ENCODE measurements around the gene RPGRIP1L. TPM values are rescaled to one million over a fixed set of nuclear protein-coding genes. Genes with fewer than 3 reads are reported as not detected.

RPGRIP1L gene
- total and polyA plus RNA-seq, 9 of the 15 experiments (the other 6 are each of a cell fraction or from before 2014, with no cell fraction given): 3.2 to 7.7 (median 5.8) TPM

GRCh38 chr16:53597776-53598175 lies 105.9 kb downstream of the RPGRIP1L start:
- WGBS (ENCODE audit: insufficient coverage, low coverage, missing lambda C conversion rate): 3% methylated on average over 2 of the region's 3 CpGs
- no peak overlapping the region for H2AFZ ChIP-seq (ENCODE audit: low read depth, low read length)

More at GRCh38 chr16:53597776-53598175, 105.9 kb downstream of the RPGRIP1L start:
- H3K4me3 ChIP-seq: no peak overlapping the region
- no peaks in the 10 kb centered on the region for H3K4me1 ChIP-seq (replicated peaks in 1 of 2; ENCODE audit: control insufficient read depth in 2 of 2, insufficient read depth in 2 of 2, low read length in 2 of 2)
- intact Hi-C loops (cut with micrococcal nuclease) (no loop called here), in situ Hi-C loops (cut with MboI) (no loop called here)
- ChIA-PET CTCF (ENCODE audit: low intra/inter-chr PET ratio) (no interaction called here), POLR2A (no interaction called here)
- ATAC-seq (no peak), DNase-seq (ENCODE audit: extremely low read depth in 1 of 4, low spot score in 3 of 4) (no peak), FAIRE-seq (no peak)
- no peaks in the 10 kb centered on the region for H3K9me3 ChIP-seq (replicated peaks; ENCODE audit: control insufficient read depth, insufficient read depth, low read depth, low read length)
- H3K79me2 ChIP-seq (ENCODE audit: control insufficient read depth, insufficient read depth, low read length): no peaks in the 10 kb centered on the region
- no peak overlapping the region for H3K9ac ChIP-seq (ENCODE audit: insufficient read depth in 1 of 2, low read depth in 2 of 2, low read length in 2 of 2)
- no peaks in the 10 kb centered on the region for H3K9me1 ChIP-seq (ENCODE audit: control insufficient read depth, insufficient read depth, low read length)
- no peaks in the 10 kb centered on the region for H4K20me1 ChIP-seq (replicated peaks; ENCODE audit: control insufficient read depth, insufficient read depth, low read length)
- BruUV-seq (replicated peaks): no TSS peak
- TF ChIP-seq ZNF507 (tag; conservative IDR thresholded peaks at IDR 0.05) (no peak), SPI1 (IDR thresholded peaks at IDR 0.05; ENCODE audit: borderline replicate concordance, low read depth, low read length) (no peak), EP300 (IDR thresholded peaks at IDR 0.05; ENCODE audit: low read length) (no peak), ATF6 (CRISPR knock-in tag; IDR thresholded peaks at IDR 0.05) (no peak)
- TF ChIP-seq, protein P1, sequence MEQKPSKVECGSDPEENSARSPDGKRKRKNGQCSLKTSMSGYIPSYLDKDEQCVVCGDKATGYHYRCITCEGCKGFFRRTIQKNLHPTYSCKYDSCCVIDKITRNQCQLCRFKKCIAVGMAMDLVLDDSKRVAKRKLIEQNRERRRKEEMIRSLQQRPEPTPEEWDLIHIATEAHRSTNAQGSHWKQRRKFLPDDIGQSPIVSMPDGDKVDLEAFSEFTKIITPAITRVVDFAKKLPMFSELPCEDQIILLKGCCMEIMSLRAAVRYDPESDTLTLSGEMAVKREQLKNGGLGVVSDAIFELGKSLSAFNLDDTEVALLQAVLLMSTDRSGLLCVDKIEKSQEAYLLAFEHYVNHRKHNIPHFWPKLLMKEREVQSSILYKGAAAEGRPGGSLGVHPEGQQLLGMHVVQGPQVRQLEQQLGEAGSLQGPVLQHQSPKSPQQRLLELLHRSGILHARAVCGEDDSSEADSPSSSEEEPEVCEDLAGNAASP (IDR thresholded peaks at IDR 0.05): no peak
- no peak overlapping the region for H3K4me2 ChIP-seq (ENCODE audit: insufficient read depth, low read length)
- no peaks in the 10 kb centered on the region for H3K36me3 ChIP-seq (ENCODE audit: control insufficient read depth, insufficient read depth, low read length)
- H3K27ac ChIP-seq (ENCODE audit: extremely low read depth, low read depth, low read length): no peak overlapping the region
- no peaks in the 10 kb centered on the region for H3K27me3 ChIP-seq (ENCODE audit: control insufficient read depth in 2 of 2, insufficient read depth in 2 of 2, low read length in 2 of 2)
